Retinal pigment epithelial cell (primary cell): ENCODE results near the gene CRIP2.
A peak's percentile ranks its signal among the peaks of the same experiment; 100 is the strongest.

Source experiments
- DNase-seq: peaks from one replicate; pipeline ENCODE4 v3.0.0-alpha.2; 2010; ENCODE audit warnings: low read depth
- H3K4me3 ChIP-seq: 2 replicates; pipeline ENCODE4 v1.5.1; 2011; ENCODE audit warnings: mild to moderate bottlenecking, low read length, control low read depth, moderate library complexity
- TF ChIP-seq, protein P1 (sequence below): conservative IDR thresholded peaks from 2 replicates; pipeline ENCODE4 v1.5.1; 2011; ENCODE audit warnings: low read depth, low read length, control low read depth, inconsistent platforms

CRIP2 gene

DNA sequence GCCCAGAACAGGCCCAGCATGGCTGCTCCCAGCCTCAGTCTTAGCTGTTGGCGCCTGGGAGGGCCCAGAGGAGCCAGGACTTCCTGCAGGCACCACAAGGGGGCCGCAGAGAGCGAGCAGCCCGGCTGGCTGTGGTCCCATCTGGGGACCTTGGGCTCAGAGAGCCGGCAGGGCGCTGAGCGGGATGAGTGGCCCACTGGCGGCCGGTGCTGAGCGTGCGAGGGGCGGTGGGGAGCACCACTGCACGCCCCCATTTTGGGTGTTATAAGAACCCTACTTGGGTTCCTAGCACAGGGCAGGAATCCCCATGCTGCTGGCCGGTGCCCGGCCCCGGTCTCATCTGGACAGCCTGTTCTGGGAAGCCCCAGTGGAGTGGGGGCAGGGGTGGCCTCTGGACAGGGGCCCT, 25.9 kb upstream of the CRIP2 start:
- no peak overlapping the region for H3K4me3 ChIP-seq
- DNase-seq = no peak
- TF ChIP-seq, protein P1, sequence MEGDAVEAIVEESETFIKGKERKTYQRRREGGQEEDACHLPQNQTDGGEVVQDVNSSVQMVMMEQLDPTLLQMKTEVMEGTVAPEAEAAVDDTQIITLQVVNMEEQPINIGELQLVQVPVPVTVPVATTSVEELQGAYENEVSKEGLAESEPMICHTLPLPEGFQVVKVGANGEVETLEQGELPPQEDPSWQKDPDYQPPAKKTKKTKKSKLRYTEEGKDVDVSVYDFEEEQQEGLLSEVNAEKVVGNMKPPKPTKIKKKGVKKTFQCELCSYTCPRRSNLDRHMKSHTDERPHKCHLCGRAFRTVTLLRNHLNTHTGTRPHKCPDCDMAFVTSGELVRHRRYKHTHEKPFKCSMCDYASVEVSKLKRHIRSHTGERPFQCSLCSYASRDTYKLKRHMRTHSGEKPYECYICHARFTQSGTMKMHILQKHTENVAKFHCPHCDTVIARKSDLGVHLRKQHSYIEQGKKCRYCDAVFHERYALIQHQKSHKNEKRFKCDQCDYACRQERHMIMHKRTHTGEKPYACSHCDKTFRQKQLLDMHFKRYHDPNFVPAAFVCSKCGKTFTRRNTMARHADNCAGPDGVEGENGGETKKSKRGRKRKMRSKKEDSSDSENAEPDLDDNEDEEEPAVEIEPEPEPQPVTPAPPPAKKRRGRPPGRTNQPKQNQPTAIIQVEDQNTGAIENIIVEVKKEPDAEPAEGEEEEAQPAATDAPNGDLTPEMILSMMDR = peak; percentile 92

DNA sequence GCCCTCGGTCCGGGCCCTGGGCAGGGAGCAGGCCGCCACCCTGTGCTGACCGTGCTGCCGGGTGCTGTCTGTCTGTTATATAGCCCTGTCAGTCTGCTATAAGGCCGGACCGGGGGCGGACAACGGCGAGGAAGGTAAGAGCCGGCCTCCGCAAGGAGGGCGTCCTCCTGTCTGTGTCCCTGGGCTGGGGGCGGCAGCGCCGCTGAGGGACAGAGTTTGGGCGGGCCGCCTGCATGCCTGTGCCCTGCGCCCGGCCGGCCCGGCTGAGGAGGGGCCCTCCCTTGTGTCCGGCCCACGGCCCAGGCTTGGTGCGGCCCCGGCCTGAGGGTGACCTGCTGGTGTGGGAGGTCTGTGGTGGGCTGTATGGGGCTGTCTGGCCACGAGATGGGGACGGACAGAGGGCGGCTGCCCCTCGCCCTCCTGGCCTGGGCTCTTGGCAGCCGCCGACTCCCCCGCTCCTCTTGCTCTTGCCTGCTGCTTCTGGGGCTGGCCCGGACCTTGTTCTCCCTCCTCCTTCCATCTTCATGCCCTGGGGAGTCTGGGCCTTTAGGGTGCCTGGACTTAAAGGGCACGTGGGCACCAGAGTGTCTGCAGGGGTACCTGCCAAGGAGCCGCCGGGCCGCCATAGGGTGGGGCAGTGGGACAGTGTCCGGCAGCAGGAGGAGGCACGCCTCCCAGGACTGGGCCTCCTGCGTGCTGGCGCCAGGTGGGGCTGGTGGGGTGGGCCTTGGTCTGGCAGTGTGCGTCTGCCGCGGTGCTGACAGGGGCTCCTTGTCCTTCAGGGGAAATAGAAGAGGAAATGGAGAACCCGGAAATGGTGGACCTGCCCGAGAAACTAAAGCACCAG, 25.1 kb upstream of the CRIP2 start:
- TF ChIP-seq, protein P1 = no peak
- H3K4me3 ChIP-seq = no peak overlapping the region
- no peak for DNase-seq

- no peak for DNase-seq
- no peak overlapping the region for H3K4me3 ChIP-seq
- TF ChIP-seq, protein P1 = no peak
These were observed 24.5 kb upstream of the CRIP2 start for GRCh38 chr14:105450123-105450505.

GRCh38 chr14:105450864-105451720, 23.5 kb upstream of the CRIP2 start:
- TF ChIP-seq, protein P1 = no peak
- no peak for DNase-seq
- no peak overlapping the region for H3K4me3 ChIP-seq

GRCh38 chr14:105452963-105453362, 21.7 kb upstream of the CRIP2 start:
- no peak overlapping the region for H3K4me3 ChIP-seq
- no peak for DNase-seq
- TF ChIP-seq, protein P1 = no peak

DNA sequence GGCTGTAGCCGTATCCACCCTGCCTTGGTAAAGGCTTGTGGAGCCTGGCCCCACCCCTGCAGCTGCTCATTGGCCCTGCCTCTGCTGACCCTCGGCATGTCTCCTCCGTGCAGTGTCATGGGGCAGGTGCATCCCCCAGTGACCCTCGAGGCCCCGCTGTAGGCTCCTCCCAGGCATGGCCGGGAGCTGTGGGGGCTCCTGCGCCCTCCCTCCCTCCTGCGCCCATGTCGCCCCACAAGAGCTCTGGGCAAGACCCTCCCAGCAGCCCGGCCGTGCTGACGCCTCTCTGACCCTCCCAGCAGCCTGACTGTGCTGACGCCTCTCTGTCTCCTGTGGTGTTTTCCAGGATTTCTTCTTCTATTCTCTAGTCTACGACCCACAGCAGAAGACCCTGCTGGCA, 20.8 kb upstream of the CRIP2 start:
- TF ChIP-seq, protein P1 = no peak
- no peak overlapping the region for H3K4me3 ChIP-seq
- no peak for DNase-seq
